Retinal pigment epithelial cell (primary cell): ENCODE measurements around the gene PPM1J.
A peak's percentile ranks its signal among the peaks of the same experiment; 100 is the strongest.

Experiments
- DNase-seq: peaks from one replicate; pipeline ENCODE4 v3.0.0-alpha.2; 2010; ENCODE audit warnings: low read depth
- H3K4me3 ChIP-seq: 2 replicates; pipeline ENCODE4 v1.5.1; 2011; ENCODE audit warnings: mild to moderate bottlenecking, low read length, control low read depth, moderate library complexity
- TF ChIP-seq, protein P1 (sequence below): conservative IDR thresholded peaks from 2 replicates; pipeline ENCODE4 v1.5.1; 2011; ENCODE audit warnings: low read depth, low read length, control low read depth, inconsistent platforms

PPM1J gene

DNA sequence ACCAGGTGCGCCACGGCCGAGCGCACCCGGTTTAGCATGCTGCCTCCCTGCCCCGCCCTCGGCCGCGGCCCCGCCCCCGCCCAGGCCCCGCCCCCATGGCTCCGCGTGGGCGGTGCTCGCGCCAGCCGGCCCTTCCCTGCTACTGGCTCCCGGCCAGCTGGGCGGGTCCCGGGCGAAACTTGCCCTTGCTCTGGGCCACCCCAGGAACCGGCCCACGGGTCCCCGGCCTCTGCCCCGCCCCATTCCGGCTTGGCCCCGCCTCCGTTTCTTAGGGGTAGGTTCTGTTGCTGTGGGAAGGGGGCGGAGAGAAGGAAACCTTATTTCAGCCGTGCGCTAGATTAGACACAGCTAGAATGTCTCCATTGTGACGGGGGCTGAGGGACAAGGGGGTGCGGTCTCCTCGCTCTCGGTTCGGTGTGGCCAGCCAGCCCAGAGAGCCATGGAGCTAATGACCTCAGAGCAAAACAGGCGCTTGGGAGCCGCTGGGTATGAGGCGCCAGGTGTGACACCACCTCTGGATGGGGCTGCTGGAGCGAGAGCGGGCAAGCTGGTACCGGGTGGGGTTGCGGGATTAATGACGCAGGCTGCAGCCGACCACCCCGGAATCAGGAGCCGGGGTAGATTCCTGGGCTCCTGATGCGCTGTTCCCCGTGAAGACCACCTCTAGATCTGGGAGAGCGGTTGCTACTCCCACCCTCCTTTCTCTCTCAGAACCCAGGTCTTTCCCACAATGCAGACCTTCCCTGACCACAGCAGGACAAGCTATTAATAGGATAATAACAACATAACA, at the start of gene PPM1J:
Gene PPM1J (minus strand): TSS at position 69 of the 790 bp plus-strand sequence. CDS start 31 bp downstream, at position 38.
- TF ChIP-seq, protein P1, sequence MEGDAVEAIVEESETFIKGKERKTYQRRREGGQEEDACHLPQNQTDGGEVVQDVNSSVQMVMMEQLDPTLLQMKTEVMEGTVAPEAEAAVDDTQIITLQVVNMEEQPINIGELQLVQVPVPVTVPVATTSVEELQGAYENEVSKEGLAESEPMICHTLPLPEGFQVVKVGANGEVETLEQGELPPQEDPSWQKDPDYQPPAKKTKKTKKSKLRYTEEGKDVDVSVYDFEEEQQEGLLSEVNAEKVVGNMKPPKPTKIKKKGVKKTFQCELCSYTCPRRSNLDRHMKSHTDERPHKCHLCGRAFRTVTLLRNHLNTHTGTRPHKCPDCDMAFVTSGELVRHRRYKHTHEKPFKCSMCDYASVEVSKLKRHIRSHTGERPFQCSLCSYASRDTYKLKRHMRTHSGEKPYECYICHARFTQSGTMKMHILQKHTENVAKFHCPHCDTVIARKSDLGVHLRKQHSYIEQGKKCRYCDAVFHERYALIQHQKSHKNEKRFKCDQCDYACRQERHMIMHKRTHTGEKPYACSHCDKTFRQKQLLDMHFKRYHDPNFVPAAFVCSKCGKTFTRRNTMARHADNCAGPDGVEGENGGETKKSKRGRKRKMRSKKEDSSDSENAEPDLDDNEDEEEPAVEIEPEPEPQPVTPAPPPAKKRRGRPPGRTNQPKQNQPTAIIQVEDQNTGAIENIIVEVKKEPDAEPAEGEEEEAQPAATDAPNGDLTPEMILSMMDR, result no peak
- peak within 1 kb of the TSS; percentile 66 for H3K4me3 ChIP-seq
- DNase-seq, result peak; percentile 68

DNA sequence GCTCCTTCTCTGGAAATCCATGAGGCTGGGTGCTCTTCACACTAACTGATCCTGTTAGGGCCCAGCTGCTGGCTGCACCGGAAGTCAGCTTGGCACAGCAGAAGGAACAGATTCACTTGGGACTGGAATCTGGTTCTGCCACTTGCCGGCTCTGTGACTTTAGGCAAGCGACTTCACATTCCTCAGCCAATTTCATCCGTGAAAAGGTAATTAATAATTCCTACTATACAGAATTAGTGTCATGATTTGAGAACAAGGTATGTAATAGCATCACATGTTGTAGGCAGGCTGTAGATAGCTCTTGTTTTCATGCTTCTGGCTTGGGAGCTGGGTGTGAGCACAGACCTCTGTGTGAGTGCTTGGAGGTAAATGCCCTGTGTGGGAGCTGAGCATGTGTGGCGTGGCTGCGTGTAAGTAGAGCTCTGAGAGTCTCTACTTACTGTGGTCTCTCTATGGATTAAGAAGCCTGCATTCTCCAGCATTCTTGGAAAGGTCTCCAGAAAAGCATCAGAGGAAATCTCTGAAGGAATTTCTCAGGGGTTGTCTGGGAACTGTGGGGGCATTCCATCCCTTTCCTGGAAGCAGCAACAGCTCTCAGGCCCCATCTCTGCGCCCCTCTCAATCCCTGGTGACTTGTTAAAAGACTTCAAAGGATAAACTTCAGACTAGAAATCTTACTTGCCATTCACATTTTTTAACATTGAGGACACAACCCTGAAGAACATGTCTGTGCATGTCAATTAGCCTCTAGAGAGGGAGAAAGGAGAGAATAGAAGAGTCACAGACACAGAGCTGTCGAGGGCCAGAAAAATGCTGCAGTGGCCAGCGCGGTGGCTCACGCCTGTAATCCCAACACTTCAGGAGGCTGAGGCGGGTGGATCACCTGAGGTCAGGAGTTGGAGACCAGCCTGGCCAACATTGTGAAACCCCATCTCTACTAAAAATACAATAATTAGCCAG, 47.7 kb upstream of the PPM1J start:
- H3K4me3 ChIP-seq, result no peak overlapping the region
- DNase-seq, result peak; percentile 85
- TF ChIP-seq, protein P1, result no peak

- TF ChIP-seq, protein P1, result no peak
- no peak for DNase-seq
- no peak overlapping the region for H3K4me3 ChIP-seq
Measured at GRCh38 chr1:112761714-112762480, 46.8 kb upstream of the PPM1J start.

- no peak for DNase-seq
- TF ChIP-seq, protein P1, result no peak
- no peak overlapping the region for H3K4me3 ChIP-seq
Measured at GRCh38 chr1:112759228-112759627, 44.1 kb upstream of the PPM1J start.

DNA sequence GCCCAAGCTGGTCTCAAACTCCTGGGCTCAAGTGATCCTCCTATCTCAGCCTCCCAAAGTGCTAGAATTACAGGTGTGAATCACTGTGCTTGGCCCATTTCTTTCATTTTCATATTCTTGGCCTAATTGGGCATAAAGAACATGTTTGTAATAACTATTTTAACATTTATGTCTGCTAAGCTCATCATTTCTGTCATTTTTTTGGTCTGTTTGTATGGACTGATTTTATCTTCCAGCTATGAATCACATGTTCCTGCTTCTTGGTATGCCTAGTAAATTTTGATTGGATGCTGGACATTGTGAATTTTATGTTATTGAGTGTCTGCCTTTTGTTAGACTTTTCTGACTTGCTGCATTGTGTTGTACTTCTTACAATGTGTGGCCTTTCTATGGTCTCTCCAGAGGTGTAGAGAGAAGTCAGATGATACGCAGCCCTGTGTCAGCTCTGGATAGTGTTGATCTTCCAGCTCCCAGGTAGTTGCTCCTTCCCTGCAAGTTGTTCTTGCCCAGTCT, 39.0 kb upstream of the PPM1J start:
- DNase-seq, result no peak
- H3K4me3 ChIP-seq, result no peak overlapping the region
- TF ChIP-seq, protein P1, result no peak

DNA sequence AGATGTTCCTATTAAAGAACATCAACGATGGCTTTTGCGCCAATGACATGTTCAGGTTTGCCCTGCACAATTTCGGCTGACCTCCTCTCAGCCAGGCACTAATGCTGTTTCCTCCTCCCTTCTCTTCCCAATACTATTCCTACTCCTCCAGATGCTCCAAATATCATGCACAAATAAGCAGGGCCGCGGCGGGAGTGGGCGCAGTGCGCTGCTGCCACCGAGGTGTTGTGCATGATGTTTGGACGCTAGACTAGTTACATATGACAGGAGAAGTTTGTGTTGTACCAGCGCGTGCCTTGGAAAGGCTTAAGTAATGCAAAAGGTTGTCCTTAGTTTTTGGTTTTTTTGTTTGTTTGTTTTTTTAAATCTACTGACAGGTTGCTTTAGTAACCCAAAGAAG, 33.3 kb upstream of the PPM1J start:
- no peak overlapping the region for H3K4me3 ChIP-seq
- no peak for DNase-seq
- TF ChIP-seq, protein P1, result no peak
